K562 (cell line): ENCODE data around the gene IL1R1. TPM values are rescaled to one million over a fixed set of nuclear protein-coding genes. Genes with fewer than 3 reads are reported as not detected.
"Not testable (repeated sequence)": the region's sequence is repeated elsewhere in the genome, so short reads cannot be mapped to it uniquely, and the experiment has no call there.

Source experiments
- ATAC-seq: fragments of 200-7000 bp; cut with Tn5 transposase; 3 replicates; pipeline ENCODE4 v1.9.1; 2020; ENCODE audit warnings: moderate library complexity
- BruUV-seq: library from RNA; stranded (reverse); fragments of 400-500 nt; replicated peaks from 2 replicates; lab custom pipeline; 2021; lab: Mats Ljungman, UMichigan
- CTCF ChIA-PET: fragments of 300-600 bp; formaldehyde crosslinking; extraction: SDS; loops from one replicate; lab custom pipeline; 2021; ENCODE audit warnings: low intra/inter-chr PET ratio; lab: Yijun Ruan, JAX
- POLR2A ChIA-PET: fragments of 300-600, 350-650 bp; sonication (Branson Sonifier 250); formaldehyde crosslinking; extraction: SDS; loops from one replicate; lab custom pipeline; 2021; ENCODE audit warnings: antibody characterized with exemption, inconsistent platforms; lab: Yijun Ruan, JAX
- DNase-seq, 4 experiments: peaks; one replicate each; pipeline versions ENCODE4 v3.0.0 to v3.0.0-alpha.2; 2011 to 2018; ENCODE audit warnings: low spot score in 3 of 4, mixed read lengths in 3 of 4; ENCODE audit errors: extremely low read depth in 1 of 4
- FAIRE-seq: peaks from 2 replicates; lab custom pipeline; 2011; peaks lifted over from hg19 to GRCh38; lab: Jason Lieb, UNC
- H2AFZ ChIP-seq: 2 replicates; pipeline ENCODE4 v1.6.0; 2011; ENCODE audit warnings: low read depth, low read length, control low read depth, inconsistent platforms
- H3K27ac ChIP-seq: fragments of 200-600 bp; 3 replicates; pipeline ENCODE4 v1.8.0; 2011; ENCODE audit warnings: low read depth, mild to moderate bottlenecking, control low read depth, inconsistent platforms, low read length, moderate library complexity, mixed read lengths; ENCODE audit errors: extremely low read depth
- H3K27me3 ChIP-seq, 2 experiments: fragments of 300-600 bp in 1 of 2; 2 replicates in 1 of 2; 3 replicates in 1 of 2; pipeline versions ENCODE4 v1.6.0 to v1.8.0; 2011; ENCODE audit warnings: inconsistent platforms in 2 of 2, low read length in 2 of 2, mild to moderate bottlenecking in 1 of 2, mixed read lengths in 1 of 2, moderate library complexity in 1 of 2; ENCODE audit not compliant: control insufficient read depth in 2 of 2, insufficient read depth in 2 of 2
- H3K36me3 ChIP-seq: fragments of 300-600 bp; 3 replicates; pipeline ENCODE4 v1.8.0; 2011; ENCODE audit warnings: mild to moderate bottlenecking, low read length, inconsistent platforms; ENCODE audit not compliant: control insufficient read depth, insufficient read depth
- H3K4me1 ChIP-seq, 2 experiments: fragments of 200-600 bp in 1 of 2; replicated peaks in 1 of 2; 2 replicates in 1 of 2; 3 replicates in 1 of 2; pipeline versions ENCODE4 v1.5.1 to v1.8.0; 2011; ENCODE audit warnings: inconsistent platforms in 2 of 2, low read length in 2 of 2, mild to moderate bottlenecking in 1 of 2, mixed read lengths in 1 of 2, moderate library complexity in 1 of 2; ENCODE audit not compliant: control insufficient read depth in 2 of 2, insufficient read depth in 2 of 2
- H3K4me2 ChIP-seq: 2 replicates; pipeline ENCODE4 v1.6.1; 2011; ENCODE audit warnings: low read length, control low read depth, inconsistent platforms, mixed read lengths; ENCODE audit not compliant: insufficient read depth
- H3K4me3 ChIP-seq: fragments of 200-600 bp; sonication (generic), shearing (Covaris generic); 2 replicates; pipeline ENCODE4 v1.5.1; 2016; ENCODE audit warnings: control low read depth, inconsistent platforms
- H3K79me2 ChIP-seq: fragments of 200-600 bp; 3 replicates; pipeline ENCODE4 v1.8.0; 2011; ENCODE audit warnings: low read length, inconsistent platforms; ENCODE audit not compliant: control insufficient read depth, insufficient read depth
- H3K9ac ChIP-seq, 2 experiments: 2 replicates each; pipeline versions ENCODE4 v1.6.0 to v1.6.1; 2011; ENCODE audit warnings: low read depth in 2 of 2, low read length in 2 of 2, control low read depth in 1 of 2, inconsistent platforms in 1 of 2, mild to moderate bottlenecking in 1 of 2, mixed read lengths in 1 of 2; ENCODE audit not compliant: insufficient read depth in 1 of 2
- H3K9me1 ChIP-seq: one replicate; pipeline ENCODE4 v1.6.0; 2011; ENCODE audit warnings: inconsistent platforms, mild to moderate bottlenecking, low read length, moderate library complexity; ENCODE audit not compliant: control insufficient read depth, insufficient read depth
- H3K9me3 ChIP-seq: replicated peaks from 2 replicates; pipeline ENCODE4 v1.5.1; 2011; ENCODE audit warnings: low read depth, low read length, inconsistent platforms; ENCODE audit not compliant: control insufficient read depth, insufficient read depth
- H4K20me1 ChIP-seq: replicated peaks from 2 replicates; pipeline ENCODE4 v1.6.1; 2011; ENCODE audit warnings: low read length, inconsistent platforms, mixed read lengths; ENCODE audit not compliant: control insufficient read depth, insufficient read depth
- BCOR ChIP-seq: fragments of 450-650 bp; IDR thresholded peaks from 2 replicates; pipeline ENCODE4 v1.6.1; 2016
- KDM1A ChIP-seq, 2 experiments: fragments of 450-650 bp; IDR thresholded peaks; 2 replicates each; pipeline ENCODE4 v1.6.1; 2016; ENCODE audit warnings: mild to moderate bottlenecking in 2 of 2
- RBM25 ChIP-seq: fragments of 200-400 bp; formaldehyde crosslinking; IDR thresholded peaks from 2 replicates; pipeline ENCODE4 v1.6.1; 2018; ENCODE audit warnings: low read length, low read depth, moderate library complexity; ENCODE audit not compliant: severe bottlenecking
- SMARCA5 ChIP-seq: fragments of 450-650 bp; IDR thresholded peaks from 2 replicates; pipeline ENCODE4 v1.6.1; 2016
- ZNF146 ChIP-seq: IDR thresholded peaks from one replicate; pipeline ENCODE4 v1.6.1; 2018; ENCODE audit warnings: missing compliant biosample characterization; ENCODE audit not compliant: unreplicated experiment
- ZNF224 ChIP-seq: sonication (generic); formaldehyde crosslinking; IDR thresholded peaks from 2 replicates; pipeline ENCODE4 v1.8.0; 2022; ENCODE audit warnings: mild to moderate bottlenecking, missing genetic modification reagents
- WGBS: fragments of 100-300 bp; shearing (Covaris generic); methylation state at CpG from one replicate; pipeline ENCODE4 v1.1.6; 2016; ENCODE audit warnings: low coverage, mixed read lengths; ENCODE audit not compliant: insufficient coverage; ENCODE audit errors: missing lambda C conversion rate; 5-methylcytosine and 5-hydroxymethylcytosine counted together
- in situ Hi-C: fragments of 300-500 bp; cut with MboI; formaldehyde crosslinking; loops from 4 replicates; pipeline ENCODE4 v1.15.0; 2018; ENCODE audit warnings: inconsistent platforms, mixed read lengths
- intact Hi-C: fragments of 100-400 bp; cut with micrococcal nuclease; formaldehyde crosslinking; loops from 2 replicates; pipeline ENCODE4 v1.14.2; 2022
- polyA plus RNA-seq, 8 experiments: library from polyadenylated mRNA; depleted of rRNA in 4 of 8; stranded (reverse) in 5 of 8; unstranded in 3 of 8; fragments of >200 nt; fragmentation: Nextera tagmentation in 2 of 8; fragmentation: Illumina TruSeq in 1 of 8; extraction: Ambion mirVana in 2 of 8; extraction: Trizol in 1 of 8; gene quantifications; 2 replicates each; pipeline versions ENCODE4 v1.2.1 to v1.2.3, GENCODE V29; 2011 to 2014; ENCODE audit warnings: inconsistent platforms in 1 of 8, missing spikeins in 1 of 8
- total RNA-seq, 7 experiments: library from RNA; depleted of rRNA in 6 of 7; stranded (reverse); fragments of >200 nt in 6 of 7; fragmentation: Illumina TruSeq in 2 of 7; extraction: Trizol in 2 of 7; gene quantifications; 2 replicates each; pipeline versions ENCODE4 v1.2.1 to v1.2.3, GENCODE V29; 2011 to 2021; ENCODE audit warnings: low replicate concordance in 1 of 7

IL1R1 gene
- total and polyA plus RNA-seq, 9 of the 15 experiments (the other 6 are each of a cell fraction or from before 2014, with no cell fraction given), result 0.81 to 3.9 (median 1.6) TPM

DNA sequence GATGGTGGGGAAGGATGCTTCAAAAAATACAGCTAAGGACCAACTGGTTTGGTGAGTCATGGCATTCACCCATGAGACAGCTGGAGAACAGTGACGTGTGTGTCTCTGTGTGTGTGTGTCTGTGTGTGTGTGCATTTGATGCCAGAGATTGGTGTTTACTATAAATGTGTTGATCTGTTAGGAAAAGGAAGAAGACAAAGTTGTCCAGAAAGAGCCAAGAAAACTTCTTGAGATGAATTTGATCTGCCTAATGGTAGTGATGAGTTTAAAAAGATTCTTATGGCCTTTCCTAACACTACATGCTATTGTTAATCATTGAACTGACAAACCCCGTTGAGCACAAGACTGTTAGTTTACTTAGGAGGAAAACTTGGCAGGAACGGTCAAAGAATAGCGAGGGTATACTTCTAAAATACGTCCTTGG, 36.4 kb upstream of the IL1R1 start:
- no peak overlapping the region for H3K9ac ChIP-seq
- no peak overlapping the region for H3K4me2 ChIP-seq
- no peaks in the 10 kb centered on the region for H3K9me3 ChIP-seq
- CTCF ChIA-PET, result no interaction called here
- H3K4me1 ChIP-seq, result no peaks in the 10 kb centered on the region
- H2AFZ ChIP-seq, result no peak overlapping the region
- no peak for DNase-seq
- H3K27ac ChIP-seq, result no peak overlapping the region
- H3K27me3 ChIP-seq, result no peaks in the 10 kb centered on the region
- no peaks in the 10 kb centered on the region for H3K79me2 ChIP-seq
- TF ChIP-seq ZNF224 (CRISPR knock-in tag), result no peak
- TF ChIP-seq, all 486 proteins: peak for 0
- ATAC-seq (no peak), FAIRE-seq (no peak)
- WGBS, result 32% methylated on average over 5 of the region's 5 CpGs
- no peak overlapping the region for H3K4me3 ChIP-seq
- intact Hi-C loops (no loop called here), in situ Hi-C loops (no loop called here)
- no peaks in the 10 kb centered on the region for H3K9me1 ChIP-seq
- BruUV-seq, result no TSS peak
- POLR2A ChIA-PET, result interaction anchor here (1.0 to 1.3 kb wide), 2 partner anchors 12 to 21 kb away, joined by 3 read pairs; no protein-coding TSS in a partner anchor
- H3K36me3 ChIP-seq, result no peaks in the 10 kb centered on the region
- H4K20me1 ChIP-seq, result no peaks in the 10 kb centered on the region

DNA sequence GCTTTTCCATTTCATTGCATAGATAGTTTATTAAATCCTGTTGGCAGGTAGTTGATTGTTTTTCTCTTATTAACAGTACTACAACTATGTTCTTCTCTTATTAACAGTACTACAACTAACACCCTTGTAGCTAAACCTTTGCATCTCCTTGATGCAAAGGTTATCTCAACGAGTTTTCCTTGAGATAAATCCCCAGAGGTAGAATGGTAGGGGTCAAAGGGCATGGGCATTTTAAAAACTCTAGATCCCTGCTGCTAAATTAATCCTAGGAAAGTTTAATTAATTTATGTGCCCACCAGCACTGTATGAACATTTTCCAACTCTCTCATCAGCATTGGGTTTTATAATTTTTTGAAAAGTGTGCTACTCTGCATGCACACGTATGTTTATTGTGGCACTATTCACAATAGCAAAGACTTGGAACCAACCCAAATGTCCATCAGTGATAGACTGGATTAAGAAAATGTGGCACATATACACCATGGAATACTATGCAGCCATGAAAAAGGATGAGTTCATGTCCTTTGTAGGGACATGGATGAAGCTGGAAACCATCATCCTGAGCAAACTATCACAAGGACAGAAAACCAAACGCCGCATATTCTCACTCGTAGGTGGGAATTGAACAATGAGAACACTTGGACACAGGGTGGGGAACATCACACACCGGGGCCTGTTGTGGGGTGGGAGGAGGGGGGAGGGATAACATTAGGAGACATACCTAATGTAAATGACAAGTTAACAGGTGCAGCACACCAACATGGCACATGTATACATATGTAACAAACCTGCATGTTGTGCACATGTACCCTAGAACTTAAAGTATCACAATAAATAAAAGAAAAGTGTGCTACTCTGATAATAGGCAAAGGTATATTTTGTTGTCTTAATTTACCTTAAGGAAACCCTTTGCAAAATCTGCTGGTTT, 35.5 kb upstream of the IL1R1 start:
- BruUV-seq, H3K4me3 ChIP-seq, H3K36me3 ChIP-seq, H3K9me1 ChIP-seq, CTCF ChIA-PET, H3K27ac ChIP-seq, in situ Hi-C loops, FAIRE-seq, intact Hi-C loops, ATAC-seq, DNase-seq, H2AFZ ChIP-seq, H3K9ac ChIP-seq, H3K9me3 ChIP-seq, H3K4me2 ChIP-seq, H3K79me2 ChIP-seq, H4K20me1 ChIP-seq, H3K4me1 ChIP-seq, H3K27me3 ChIP-seq: not testable (repeated sequence)
- POLR2A ChIA-PET, result interaction anchor here (1.2 to 1.3 kb wide), 2 partner anchors 11 to 20 kb away, joined by 3 to 6 read pairs; no protein-coding TSS in a partner anchor
- WGBS, result 22% methylated on average over 4 of the region's 6 CpGs
- 0 out of 2 replicates have a peak, but pooled peaks have one; percentile 50 for TF ChIP-seq BCOR
- TF ChIP-seq RBM25, result peak; percentile 48
- TF ChIP-seq SMARCA5, result 0 out of 2 replicates have a peak, but pooled peaks have one; percentile 54
- peak; percentile 52 to 60; a peak in 2 of 4 replicates for TF ChIP-seq KDM1A (IDR thresholded peaks at IDR 0.05)
- peak; percentile 79 for TF ChIP-seq ZNF146 (CRISPR knock-in tag)
